Progenitor cell of endocrine pancreas (in vitro differentiated cells): Measurements from ENCODE around the gene IFT172. TPM values are rescaled to one million over a fixed set of nuclear protein-coding genes. Genes with fewer than 3 reads are reported as not detected.

ENCODE experiments used
- DNase-seq: peaks from one replicate; pipeline ENCODE4 v3.0.0; 2021; ENCODE audit warnings: low spot score; ENCODE audit not compliant: unreplicated experiment
- H3K27ac Mint-ChIP-seq: 2 replicates; pipeline ENCODE4 v1.8.0; 2021; ENCODE audit warnings: mild to moderate bottlenecking, moderate library complexity, mixed read lengths
- H3K27me3 Mint-ChIP-seq: 2 replicates; pipeline ENCODE4 v1.8.0; 2021; ENCODE audit warnings: mixed read lengths
- H3K36me3 Mint-ChIP-seq: 2 replicates; pipeline ENCODE4 v1.8.0; 2022; ENCODE audit warnings: mixed read lengths; ENCODE audit not compliant: insufficient read depth
- H3K4me1 Mint-ChIP-seq: 2 replicates; pipeline ENCODE4 v1.8.0; 2021; ENCODE audit warnings: low read depth, mixed read lengths
- H3K4me3 Mint-ChIP-seq: 2 replicates; pipeline ENCODE4 v1.8.0; 2021; ENCODE audit warnings: low read depth, mild to moderate bottlenecking, moderate library complexity, mixed read lengths
- H3K9me3 Mint-ChIP-seq: 2 replicates; pipeline ENCODE4 v1.8.0; 2021; ENCODE audit warnings: low read depth, mixed read lengths
- total RNA-seq: library from RNA; stranded (reverse); gene quantifications from 2 replicates; pipeline ENCODE4 v1.2.1, GENCODE V29; 2021
- TF ChIP-seq, protein P1 (sequence below): fragments of 200-600 bp; sonication (generic); IDR thresholded peaks from one replicate; pipeline ENCODE4 v1.5.0; 2021; ENCODE audit warnings: antibody characterized with exemption, mild to moderate bottlenecking; ENCODE audit not compliant: unreplicated experiment

The IFT172 gene
- total RNA-seq, 1 donor from 2014 or later = 49.5 TPM

DNA sequence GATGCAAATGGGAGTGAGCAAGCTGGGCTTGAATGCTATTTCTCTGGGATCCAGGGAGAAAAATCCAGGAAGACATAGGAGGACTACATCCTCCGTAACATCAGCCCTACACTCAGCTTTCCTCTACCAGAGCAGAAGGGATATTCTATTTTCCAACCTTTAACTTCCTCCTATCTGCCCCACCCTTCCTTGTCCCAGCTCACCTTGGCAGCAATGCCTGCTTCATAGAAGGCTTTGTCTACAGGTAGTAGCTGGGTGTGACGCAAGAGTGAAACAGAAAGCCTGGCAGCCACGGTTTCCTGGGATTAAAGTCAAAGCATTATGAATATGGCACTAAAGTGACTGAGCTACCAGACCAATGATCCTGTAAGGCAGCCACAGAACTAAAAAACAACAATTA lies 43.5 kb downstream of the IFT172 start:
- Mint-ChIP-seq H3K4me3 (no peak overlapping the region), H3K27ac (no peak overlapping the region), H3K36me3 (peaks cover 25% of the 10 kb centered on the region), H3K9me3 (no peaks in the 10 kb centered on the region), H3K4me1 (peaks cover 2% of the 10 kb centered on the region), H3K27me3 (no peaks in the 10 kb centered on the region)
- TF ChIP-seq, protein P1, sequence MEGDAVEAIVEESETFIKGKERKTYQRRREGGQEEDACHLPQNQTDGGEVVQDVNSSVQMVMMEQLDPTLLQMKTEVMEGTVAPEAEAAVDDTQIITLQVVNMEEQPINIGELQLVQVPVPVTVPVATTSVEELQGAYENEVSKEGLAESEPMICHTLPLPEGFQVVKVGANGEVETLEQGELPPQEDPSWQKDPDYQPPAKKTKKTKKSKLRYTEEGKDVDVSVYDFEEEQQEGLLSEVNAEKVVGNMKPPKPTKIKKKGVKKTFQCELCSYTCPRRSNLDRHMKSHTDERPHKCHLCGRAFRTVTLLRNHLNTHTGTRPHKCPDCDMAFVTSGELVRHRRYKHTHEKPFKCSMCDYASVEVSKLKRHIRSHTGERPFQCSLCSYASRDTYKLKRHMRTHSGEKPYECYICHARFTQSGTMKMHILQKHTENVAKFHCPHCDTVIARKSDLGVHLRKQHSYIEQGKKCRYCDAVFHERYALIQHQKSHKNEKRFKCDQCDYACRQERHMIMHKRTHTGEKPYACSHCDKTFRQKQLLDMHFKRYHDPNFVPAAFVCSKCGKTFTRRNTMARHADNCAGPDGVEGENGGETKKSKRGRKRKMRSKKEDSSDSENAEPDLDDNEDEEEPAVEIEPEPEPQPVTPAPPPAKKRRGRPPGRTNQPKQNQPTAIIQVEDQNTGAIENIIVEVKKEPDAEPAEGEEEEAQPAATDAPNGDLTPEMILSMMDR = no peak
- DNase-seq = no peak

DNA sequence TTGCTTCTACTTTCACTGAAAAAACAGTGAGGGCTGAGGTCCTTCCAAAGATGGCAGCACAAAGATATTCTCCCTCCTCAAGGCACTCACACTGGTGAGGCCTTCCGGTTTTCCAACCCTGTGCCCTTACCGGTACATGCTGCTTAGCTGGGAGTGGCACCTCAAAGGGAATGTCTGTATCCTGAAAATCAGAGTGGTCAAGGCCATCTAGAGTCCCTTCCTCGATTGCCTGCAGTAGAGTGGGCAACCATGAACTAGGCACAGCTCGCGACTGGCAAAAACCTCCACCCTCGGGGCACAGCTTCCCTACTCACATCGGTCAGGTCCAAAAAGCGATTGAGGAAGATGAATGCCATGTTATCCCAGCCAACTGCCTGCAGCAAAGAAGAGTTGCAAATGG lies 43.9 kb downstream of the IFT172 start:
- no peaks in the 10 kb centered on the region for H3K9me3 Mint-ChIP-seq
- no peak for DNase-seq
- H3K4me3 Mint-ChIP-seq = no peak overlapping the region
- no peak overlapping the region for H3K27ac Mint-ChIP-seq
- peaks cover 2% of the 10 kb centered on the region for H3K4me1 Mint-ChIP-seq
- peaks cover 28% of the 10 kb centered on the region for H3K36me3 Mint-ChIP-seq
- TF ChIP-seq, protein P1 = no peak
- no peaks in the 10 kb centered on the region for H3K27me3 Mint-ChIP-seq

DNA sequence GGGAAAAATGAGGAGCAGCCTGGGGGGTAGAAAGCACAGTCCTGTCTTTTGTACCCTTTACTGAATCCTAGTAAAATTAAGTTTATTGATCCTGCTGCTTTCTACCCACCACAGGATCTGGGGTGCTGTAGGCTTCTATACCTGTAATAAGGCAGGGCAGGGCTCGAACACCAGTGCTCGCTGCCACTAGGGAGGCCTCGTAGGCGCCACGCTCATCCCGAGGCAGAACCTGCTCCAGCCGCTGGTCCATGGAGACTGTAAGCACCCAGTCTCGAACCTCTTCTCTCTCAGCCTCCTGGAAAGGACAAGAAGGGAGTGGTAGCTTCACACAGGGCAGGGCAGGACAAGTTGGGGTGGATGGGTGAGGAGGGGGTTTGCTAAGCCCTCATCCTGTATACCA lies 44.4 kb downstream of the IFT172 start:
- Mint-ChIP-seq H3K4me1 (peaks cover 2% of the 10 kb centered on the region), H3K9me3 (no peaks in the 10 kb centered on the region), H3K4me3 (no peak overlapping the region), H3K36me3 (peaks cover 33% of the 10 kb centered on the region), H3K27me3 (no peaks in the 10 kb centered on the region), H3K27ac (no peak overlapping the region)
- TF ChIP-seq, protein P1 = no peak
- no peak for DNase-seq

DNA sequence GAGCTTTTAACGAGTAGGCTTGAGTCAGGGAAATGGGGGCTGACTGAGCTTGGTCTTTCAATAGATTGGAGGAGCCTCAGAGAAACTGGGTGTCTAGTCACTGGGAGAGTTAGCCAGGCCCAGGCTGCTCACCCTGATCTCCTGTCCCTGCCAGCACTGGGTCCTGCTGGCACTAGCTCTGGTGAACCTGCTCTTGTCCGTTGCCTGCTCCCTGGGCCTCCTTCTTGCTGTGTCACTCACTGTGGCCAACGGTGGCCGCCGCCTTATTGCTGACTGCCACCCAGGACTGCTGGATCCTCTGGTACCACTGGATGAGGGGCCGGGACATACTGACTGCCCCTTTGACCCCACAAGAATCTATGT lies 46.6 kb downstream of the IFT172 start:
- DNase-seq = no peak
- H3K4me3 Mint-ChIP-seq = peak overlapping the region; percentile 68
- peaks cover 2% of the 10 kb centered on the region for H3K4me1 Mint-ChIP-seq
- TF ChIP-seq, protein P1 = no peak
- H3K27ac Mint-ChIP-seq = peak overlapping the region; percentile 72
- no peaks in the 10 kb centered on the region for H3K9me3 Mint-ChIP-seq
- peaks cover 36% of the 10 kb centered on the region for H3K36me3 Mint-ChIP-seq
- H3K27me3 Mint-ChIP-seq = no peaks in the 10 kb centered on the region

DNA sequence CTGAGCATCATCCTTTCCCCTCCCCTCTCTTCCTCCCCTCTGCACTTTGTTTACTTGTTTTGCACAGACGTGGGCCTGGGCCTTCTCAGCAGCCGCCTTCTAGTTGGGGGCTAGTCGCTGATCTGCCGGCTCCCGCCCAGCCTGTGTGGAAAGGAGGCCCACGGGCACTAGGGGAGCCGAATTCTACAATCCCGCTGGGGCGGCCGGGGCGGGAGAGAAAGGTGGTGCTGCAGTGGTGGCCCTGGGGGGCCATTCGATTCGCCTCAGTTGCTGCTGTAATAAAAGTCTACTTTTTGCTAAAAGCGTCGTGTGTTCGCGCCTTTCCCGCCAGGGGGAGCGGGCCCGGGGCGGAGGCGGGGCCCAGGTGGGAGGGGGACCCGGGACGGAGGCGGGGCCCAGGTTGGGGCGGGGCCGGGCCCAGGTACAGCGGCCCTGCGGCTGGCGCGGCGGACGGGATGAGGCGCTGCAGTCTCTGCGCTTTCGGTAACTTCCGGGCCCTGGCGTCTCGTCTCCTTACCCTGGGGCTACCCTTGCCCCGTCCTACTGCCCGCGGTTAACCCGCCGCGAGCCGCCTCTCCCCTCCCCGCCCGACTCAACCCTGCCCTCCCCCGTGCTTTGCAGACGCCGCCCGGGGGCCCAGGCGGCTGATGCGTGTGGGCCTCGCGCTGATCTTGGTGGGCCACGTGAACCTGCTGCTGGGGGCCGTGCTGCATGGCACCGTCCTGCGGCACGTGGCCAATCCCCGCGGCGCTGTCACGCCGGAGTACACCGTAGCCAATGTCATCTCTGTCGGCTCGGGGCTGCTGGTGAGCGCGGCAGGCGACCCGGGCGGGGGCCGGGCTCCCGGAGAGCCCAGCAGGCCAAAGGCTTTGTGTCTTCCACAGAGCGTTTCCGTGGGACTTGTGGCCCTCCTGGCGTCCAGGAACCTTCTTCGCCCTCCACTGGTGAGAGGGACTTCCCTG lies 47.3 kb downstream of the IFT172 start, which contains the start of gene KRTCAP3:
TSS of gene KRTCAP3 (plus strand) at position 424 of the 962 bp plus-strand sequence. CDS start at position 456, 32 bp downstream.
- H3K9me3 Mint-ChIP-seq = no peaks in the 10 kb centered on the region
- peak within 1 kb of the TSS; percentile 68 for H3K4me3 Mint-ChIP-seq
- TF ChIP-seq, protein P1 = peak; percentile 62
- no peaks in the 10 kb centered on the region for H3K27me3 Mint-ChIP-seq
- DNase-seq = peak; percentile 73
- peaks cover 35% of the 10 kb centered on the region for H3K36me3 Mint-ChIP-seq
- peak within 1 kb of the TSS; percentile 72 for H3K27ac Mint-ChIP-seq
- H3K4me1 Mint-ChIP-seq = peaks cover 2% of the 10 kb centered on the region
